DOHH2 (cell line): Measurements from ENCODE around the gene HK2.
"Not testable (repeated sequence)": the region's sequence is repeated elsewhere in the genome, so short reads cannot be mapped to it uniquely, and the experiment has no call there.

Experiments
- H3F3A ChIP-seq: fragments of 200-600 bp; sonication (generic), shearing (Covaris generic); 2 replicates; pipeline ENCODE4 v1.6.0; 2016; ENCODE audit warnings: antibody characterized with exemption, mild to moderate bottlenecking; ENCODE audit not compliant: control insufficient read depth, insufficient read depth
- H3K27ac ChIP-seq: fragments of 200-600 bp; sonication (generic); 2 replicates; pipeline ENCODE4 v1.5.1; 2014; ENCODE audit warnings: low read depth, mild to moderate bottlenecking, low read length, moderate library complexity
- H3K27me3 ChIP-seq: fragments of 200-600 bp; sonication (generic); 2 replicates; pipeline ENCODE4 v1.6.1; 2014; ENCODE audit warnings: mild to moderate bottlenecking, low read length, mixed read lengths; ENCODE audit not compliant: control insufficient read depth
- H3K36me3 ChIP-seq: fragments of 200-600 bp; sonication (generic); 2 replicates; pipeline ENCODE4 v1.6.1; 2014; ENCODE audit warnings: mild to moderate bottlenecking, low read length, moderate library complexity, mixed read lengths; ENCODE audit not compliant: control insufficient read depth
- H3K4me1 ChIP-seq: fragments of 200-600 bp; sonication (generic); 2 replicates; pipeline ENCODE4 v1.6.1; 2014; ENCODE audit warnings: mild to moderate bottlenecking, low read length, mixed read lengths; ENCODE audit not compliant: control insufficient read depth
- H3K4me2 ChIP-seq: fragments of 200-600 bp; sonication (generic); 2 replicates; pipeline ENCODE4 v1.6.0; 2014; ENCODE audit warnings: mild to moderate bottlenecking, low read length, moderate library complexity
- H3K4me3 ChIP-seq: fragments of 200-600 bp; sonication (generic); 2 replicates; pipeline ENCODE4 v1.5.1; 2014; ENCODE audit warnings: mild to moderate bottlenecking, low read length, mixed read lengths
- H3K79me2 ChIP-seq: fragments of 200-600 bp; sonication (generic); 2 replicates; pipeline ENCODE4 v1.6.1; 2014; ENCODE audit warnings: mild to moderate bottlenecking, low read length, mixed read lengths; ENCODE audit not compliant: control insufficient read depth
- H3K9me2 ChIP-seq: fragments of 200-600 bp; sonication (generic); replicated peaks from 2 replicates; pipeline ENCODE4 v1.6.1; 2014; ENCODE audit warnings: mild to moderate bottlenecking, low read length, mixed read lengths; ENCODE audit not compliant: control insufficient read depth
- H3K9me3 ChIP-seq: fragments of 200-600 bp; sonication (generic); 2 replicates; pipeline ENCODE4 v1.6.1; 2014; ENCODE audit warnings: antibody characterized with exemption, low read length, mixed read lengths; ENCODE audit not compliant: control insufficient read depth, insufficient read depth
- H4K20me1 ChIP-seq: fragments of 200-600 bp; sonication (generic); 2 replicates; pipeline ENCODE4 v1.6.0; 2014; ENCODE audit warnings: low read depth, mild to moderate bottlenecking, antibody characterized with exemption, low read length, moderate library complexity; ENCODE audit not compliant: control insufficient read depth, insufficient read depth
- EZH2phosphoT487 ChIP-seq: fragments of 200-600 bp; sonication (generic); IDR thresholded peaks from 2 replicates; pipeline ENCODE4 v1.6.1; 2017; ENCODE audit warnings: borderline replicate concordance, mild to moderate bottlenecking, antibody characterized with exemption, low read length, moderate library complexity, mixed read lengths
- TF ChIP-seq, protein P1 (sequence below): fragments of 200-600 bp; sonication (generic); IDR thresholded peaks from one replicate; pipeline ENCODE4 v1.5.1; 2014; ENCODE audit warnings: antibody characterized with exemption, mild to moderate bottlenecking, low read depth, low read length; ENCODE audit not compliant: poor library complexity, severe bottlenecking

HK2 gene

GRCh38 chr2:74890711-74891110 is 56.8 kb downstream of the HK2 start:
- H3K4me3 ChIP-seq: no peak overlapping the region
- no peaks in the 10 kb centered on the region for H3K79me2 ChIP-seq
- H3K9me3 ChIP-seq: no peaks in the 10 kb centered on the region
- peaks cover 74% of the 10 kb centered on the region for H3K36me3 ChIP-seq
- no peaks in the 10 kb centered on the region for H3K9me2 ChIP-seq
- H3K4me1 ChIP-seq: no peaks in the 10 kb centered on the region
- H3F3A ChIP-seq: no peaks in the 10 kb centered on the region
- H4K20me1 ChIP-seq: no peaks in the 10 kb centered on the region
- TF ChIP-seq, protein P1, sequence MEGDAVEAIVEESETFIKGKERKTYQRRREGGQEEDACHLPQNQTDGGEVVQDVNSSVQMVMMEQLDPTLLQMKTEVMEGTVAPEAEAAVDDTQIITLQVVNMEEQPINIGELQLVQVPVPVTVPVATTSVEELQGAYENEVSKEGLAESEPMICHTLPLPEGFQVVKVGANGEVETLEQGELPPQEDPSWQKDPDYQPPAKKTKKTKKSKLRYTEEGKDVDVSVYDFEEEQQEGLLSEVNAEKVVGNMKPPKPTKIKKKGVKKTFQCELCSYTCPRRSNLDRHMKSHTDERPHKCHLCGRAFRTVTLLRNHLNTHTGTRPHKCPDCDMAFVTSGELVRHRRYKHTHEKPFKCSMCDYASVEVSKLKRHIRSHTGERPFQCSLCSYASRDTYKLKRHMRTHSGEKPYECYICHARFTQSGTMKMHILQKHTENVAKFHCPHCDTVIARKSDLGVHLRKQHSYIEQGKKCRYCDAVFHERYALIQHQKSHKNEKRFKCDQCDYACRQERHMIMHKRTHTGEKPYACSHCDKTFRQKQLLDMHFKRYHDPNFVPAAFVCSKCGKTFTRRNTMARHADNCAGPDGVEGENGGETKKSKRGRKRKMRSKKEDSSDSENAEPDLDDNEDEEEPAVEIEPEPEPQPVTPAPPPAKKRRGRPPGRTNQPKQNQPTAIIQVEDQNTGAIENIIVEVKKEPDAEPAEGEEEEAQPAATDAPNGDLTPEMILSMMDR: no peak
- TF ChIP-seq EZH2phosphoT487: no peak
- H3K27ac ChIP-seq: no peak overlapping the region
- H3K4me2 ChIP-seq: no peak overlapping the region
- H3K27me3 ChIP-seq: no peaks in the 10 kb centered on the region

DNA sequence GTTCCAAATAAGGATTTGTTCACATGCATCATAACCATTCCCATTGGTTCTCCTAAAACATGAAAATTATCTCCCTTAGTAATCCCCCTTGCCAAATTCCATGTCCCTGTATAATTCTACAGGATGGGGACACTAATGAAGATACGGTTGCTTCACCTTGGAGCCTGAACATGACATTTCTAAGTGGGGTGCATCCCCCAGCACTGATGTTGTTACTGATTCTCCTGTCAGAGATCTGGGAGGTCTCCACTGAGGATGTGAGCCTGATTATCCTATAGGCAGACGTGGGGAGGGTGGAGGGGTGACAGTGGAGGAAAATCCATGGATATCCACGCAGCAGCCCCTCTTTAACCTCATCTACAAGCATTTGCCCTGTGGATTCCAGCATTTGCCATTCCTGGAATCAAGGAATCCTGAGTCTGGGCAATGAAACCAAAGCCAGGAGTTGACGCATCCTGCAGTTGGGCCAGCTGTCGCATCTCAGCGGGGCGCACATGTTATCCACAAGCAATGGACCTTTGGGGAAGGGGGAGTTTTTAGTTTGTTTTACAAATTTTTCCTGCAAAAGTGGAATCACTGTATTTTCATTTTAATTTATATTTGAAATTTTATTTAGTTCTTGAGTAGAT is 57.3 kb downstream of the HK2 start:
- H3F3A ChIP-seq: no peaks in the 10 kb centered on the region
- H3K4me3 ChIP-seq: no peak overlapping the region
- H3K36me3 ChIP-seq: peaks cover 74% of the 10 kb centered on the region
- no peaks in the 10 kb centered on the region for H3K79me2 ChIP-seq
- no peaks in the 10 kb centered on the region for H3K9me3 ChIP-seq
- H3K27ac ChIP-seq: no peak overlapping the region
- no peaks in the 10 kb centered on the region for H3K27me3 ChIP-seq
- no peaks in the 10 kb centered on the region for H4K20me1 ChIP-seq
- TF ChIP-seq, protein P1: no peak
- no peaks in the 10 kb centered on the region for H3K4me1 ChIP-seq
- no peak overlapping the region for H3K4me2 ChIP-seq
- H3K9me2 ChIP-seq: no peaks in the 10 kb centered on the region

- H3K9me3 ChIP-seq, H3K27ac ChIP-seq, H3K9me2 ChIP-seq, H3K4me1 ChIP-seq, H4K20me1 ChIP-seq, H3K79me2 ChIP-seq, H3K4me3 ChIP-seq, H3F3A ChIP-seq, H3K4me2 ChIP-seq, H3K27me3 ChIP-seq: not testable (repeated sequence)
- H3K36me3 ChIP-seq: peaks cover 69% of the 10 kb centered on the region
These were observed 57.9 kb downstream of the HK2 start for GRCh38 chr2:74891816-74892215.

DNA sequence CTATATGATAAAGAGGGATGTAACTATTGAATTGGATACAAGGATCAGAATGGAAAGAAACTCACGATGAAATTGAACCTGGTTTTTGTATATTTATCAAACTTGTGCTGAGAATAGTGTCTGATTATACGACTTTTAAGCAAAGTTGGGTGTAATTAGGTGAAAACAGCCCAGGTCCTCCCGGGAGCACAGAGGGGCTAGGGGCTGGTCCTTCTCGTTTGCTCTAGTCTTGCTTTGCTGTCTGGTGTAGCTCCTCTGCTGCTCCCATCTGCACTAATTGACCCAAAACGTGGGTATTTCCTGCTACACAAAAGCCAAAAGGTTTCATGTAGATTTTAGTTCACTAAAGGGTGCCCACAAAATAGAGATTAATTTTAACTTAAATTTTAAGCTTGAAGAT is 58.7 kb downstream of the HK2 start:
- Histone ChIP-seq H4K20me1 (no peaks in the 10 kb centered on the region), H3K27me3 (no peaks in the 10 kb centered on the region), H3K27ac (no peak overlapping the region), H3K9me3 (no peaks in the 10 kb centered on the region), H3K36me3 (peaks cover 61% of the 10 kb centered on the region), H3K4me1 (no peaks in the 10 kb centered on the region), H3K79me2 (no peaks in the 10 kb centered on the region), H3K4me3 (no peak overlapping the region), H3F3A (no peaks in the 10 kb centered on the region), H3K9me2 (no peaks in the 10 kb centered on the region), H3K4me2 (no peak overlapping the region)
- TF ChIP-seq, protein P1: no peak
- TF ChIP-seq EZH2phosphoT487: no peak
